HepG2 (cell line): ENCODE measurements around the gene SLC2A8. TPM values are rescaled to one million over a fixed set of nuclear protein-coding genes. Genes with fewer than 3 reads are reported as not detected.
A peak's percentile ranks its signal among the peaks of the same experiment; 100 is the strongest.

ENCODE experiments used
- ATAC-seq: fragments of 200-7000 bp; cut with Tn5 transposase; 3 replicates; pipeline ENCODE4 v1.9.1; 2020; ENCODE audit warnings: mild to moderate bottlenecking, moderate library complexity
- BruUV-seq: library from RNA; stranded (reverse); fragments of 400-500 nt; replicated peaks from 2 replicates; lab custom pipeline; 2021; lab: Mats Ljungman, UMichigan
- CTCF ChIA-PET: fragments of 300-600 bp; formaldehyde crosslinking; extraction: SDS; loops from one replicate; lab custom pipeline; 2021; ENCODE audit warnings: low total read pairs, inconsistent platforms, low intra/inter-chr PET ratio; lab: Yijun Ruan, JAX
- POLR2A ChIA-PET: fragments of 350-600 bp; sonication (Branson Sonifier 250); formaldehyde crosslinking; loops from one replicate; lab custom pipeline; 2020; ENCODE audit warnings: antibody characterized with exemption, inconsistent platforms; lab: Yijun Ruan, JAX
- DNase-seq: peaks from one replicate; pipeline ENCODE4 v3.0.0-alpha.2; 2015; ENCODE audit warnings: low spot score
- FAIRE-seq: peaks from 3 replicates; lab custom pipeline; 2011; peaks lifted over from hg19 to GRCh38; lab: Jason Lieb, UNC
- H2AFZ ChIP-seq: one replicate; pipeline ENCODE4 v1.6.1; 2011; ENCODE audit warnings: low read length, inconsistent platforms
- H3K27ac ChIP-seq: fragments of 300-600 bp; 3 replicates; pipeline ENCODE4 v1.8.0; 2011; ENCODE audit warnings: mixed run types, mild to moderate bottlenecking, mixed read lengths, low read length, inconsistent platforms; ENCODE audit not compliant: insufficient read depth; ENCODE audit errors: extremely low read length
- H3K27me3 ChIP-seq, 2 experiments: fragments of 200-600 bp in 1 of 2; 2 replicates in 1 of 2; 3 replicates in 1 of 2; pipeline versions ENCODE4 v1.6.0 to v1.8.0; 2011; ENCODE audit warnings: low read length in 2 of 2, mild to moderate bottlenecking in 2 of 2, moderate library complexity in 2 of 2, inconsistent platforms in 1 of 2; ENCODE audit not compliant: insufficient read depth in 2 of 2, control insufficient read depth in 1 of 2
- H3K36me3 ChIP-seq, 2 experiments: fragments of 200-600 bp in 1 of 2; replicated peaks in 1 of 2; 2 replicates in 1 of 2; 3 replicates in 1 of 2; pipeline versions ENCODE4 v1.5.1 to v1.8.0; 2011; ENCODE audit warnings: low read length in 2 of 2, inconsistent platforms in 1 of 2; ENCODE audit not compliant: insufficient read depth in 2 of 2, control insufficient read depth in 1 of 2
- H3K4me1 ChIP-seq: 2 replicates; pipeline ENCODE4 v1.5.1; 2012; ENCODE audit warnings: low read length, inconsistent platforms; ENCODE audit not compliant: insufficient read depth
- H3K4me2 ChIP-seq: 2 replicates; pipeline ENCODE4 v1.6.0; 2011; ENCODE audit warnings: low read depth, low read length, inconsistent platforms
- H3K4me3 ChIP-seq, 3 experiments: fragments of 200-600 bp in 1 of 3; sonication (generic), shearing (Covaris generic) in 1 of 3; replicated peaks in 1 of 3; 2 replicates each; pipeline ENCODE4 v1.5.1; 2011 to 2016; ENCODE audit warnings: low read length in 3 of 3, inconsistent platforms in 2 of 3, low read depth in 2 of 3, mild to moderate bottlenecking in 2 of 3, control low read depth in 1 of 3, mixed read lengths in 1 of 3; ENCODE audit not compliant: insufficient read depth in 1 of 3
- H3K79me2 ChIP-seq: one replicate; pipeline ENCODE4 v1.6.1; 2011; ENCODE audit warnings: low read length, inconsistent platforms; ENCODE audit not compliant: insufficient read depth
- H3K9ac ChIP-seq: 2 replicates; pipeline ENCODE4 v1.6.0; 2011; ENCODE audit warnings: mild to moderate bottlenecking, low read depth, low read length, inconsistent platforms; ENCODE audit not compliant: insufficient read depth
- H3K9me3 ChIP-seq: 2 replicates; pipeline ENCODE4 v1.5.1; 2012; ENCODE audit warnings: mild to moderate bottlenecking, low read length
- H4K20me1 ChIP-seq: 2 replicates; pipeline ENCODE4 v1.6.0; 2011; ENCODE audit warnings: inconsistent platforms, mild to moderate bottlenecking, low read length, moderate library complexity; ENCODE audit not compliant: insufficient read depth
- ATF5 ChIP-seq: sonication (generic); formaldehyde crosslinking; IDR thresholded peaks from 2 replicates; pipeline ENCODE4 v1.4.0; 2020; ENCODE audit warnings: mild to moderate bottlenecking, low read depth, missing genetic modification reagents
- BORCS8-MEF2B ChIP-seq: sonication (generic); formaldehyde crosslinking; IDR thresholded peaks from 2 replicates; pipeline ENCODE4 v1.8.0; 2022; ENCODE audit warnings: mild to moderate bottlenecking, missing genetic modification reagents
- ELF4 ChIP-seq: sonication (generic); formaldehyde crosslinking; IDR thresholded peaks from 2 replicates; pipeline ENCODE4 v1.5.0; 2020; ENCODE audit warnings: missing genetic modification reagents, mild to moderate bottlenecking, moderate library complexity, borderline replicate concordance
- GATA4 ChIP-seq: sonication (generic); IDR thresholded peaks from 2 replicates; pipeline ENCODE4 v1.6.1; 2016; ENCODE audit warnings: antibody characterized with exemption, low read depth, borderline replicate concordance
- GATAD2A ChIP-seq: IDR thresholded peaks from 2 replicates; pipeline ENCODE4 v1.6.1; 2016
- GFI1 ChIP-seq: sonication (generic); formaldehyde crosslinking; IDR thresholded peaks from 2 replicates; pipeline ENCODE4 v1.5.0; 2020; ENCODE audit warnings: missing genetic modification reagents, mild to moderate bottlenecking, borderline replicate concordance
- HIVEP1 ChIP-seq: sonication (generic); formaldehyde crosslinking; IDR thresholded peaks from 2 replicates; pipeline ENCODE4 v1.4.0; 2020; ENCODE audit warnings: mild to moderate bottlenecking, missing genetic modification reagents
- HOMEZ ChIP-seq: IDR thresholded peaks from 2 replicates; pipeline ENCODE4 v1.6.1; 2016; ENCODE audit warnings: low read depth
- KDM1A ChIP-seq: IDR thresholded peaks from 2 replicates; pipeline ENCODE4 v1.6.1; 2016; ENCODE audit warnings: missing compliant biosample characterization
- KLF13 ChIP-seq: sonication (generic); formaldehyde crosslinking; IDR thresholded peaks from 2 replicates; pipeline ENCODE4 v1.4.0; 2020; ENCODE audit warnings: mild to moderate bottlenecking, missing genetic modification reagents
- KMT2B ChIP-seq: IDR thresholded peaks from 2 replicates; pipeline ENCODE4 v1.6.1; 2016; ENCODE audit warnings: missing genetic modification reagents, missing compliant biosample characterization
- TFDP2 ChIP-seq: sonication (generic); formaldehyde crosslinking; IDR thresholded peaks from 2 replicates; pipeline ENCODE4 v1.4.0; 2020; ENCODE audit warnings: missing genetic modification reagents
- TOE1 ChIP-seq: sonication (generic); formaldehyde crosslinking; IDR thresholded peaks from 2 replicates; pipeline ENCODE4 v1.4.0; 2020; ENCODE audit warnings: mild to moderate bottlenecking, missing genetic modification reagents
- XRCC5 ChIP-seq: fragments of 200-400 bp; formaldehyde crosslinking; optimal IDR thresholded peaks from 2 replicates; pipeline ENCODE3; 2017; ENCODE audit warnings: mild to moderate bottlenecking, low read length
- ZBTB42 ChIP-seq: sonication (generic); formaldehyde crosslinking; IDR thresholded peaks from 2 replicates; pipeline ENCODE4 v1.5.0; 2020; ENCODE audit warnings: mild to moderate bottlenecking, missing genetic modification reagents
- ZBTB7B ChIP-seq: sonication (generic); formaldehyde crosslinking; IDR thresholded peaks from 2 replicates; pipeline ENCODE4 v1.4.0; 2020; ENCODE audit warnings: missing genetic modification reagents
- ZFP82 ChIP-seq: sonication (generic); formaldehyde crosslinking; IDR thresholded peaks from 2 replicates; pipeline ENCODE4 v1.5.1; 2020; ENCODE audit warnings: mild to moderate bottlenecking, missing genetic modification reagents, borderline replicate concordance
- ZNF121 ChIP-seq: sonication (generic); formaldehyde crosslinking; IDR thresholded peaks from 2 replicates; pipeline ENCODE4 v1.5.0; 2020; ENCODE audit warnings: mild to moderate bottlenecking, missing genetic modification reagents
- ZNF296 ChIP-seq: sonication (generic); formaldehyde crosslinking; conservative IDR thresholded peaks from 2 replicates; pipeline ENCODE4 v1.5.0; 2020; ENCODE audit warnings: mild to moderate bottlenecking, missing genetic modification reagents
- ZNF441 ChIP-seq: sonication (generic); formaldehyde crosslinking; IDR thresholded peaks from 2 replicates; pipeline ENCODE4 v1.7.0; 2021; ENCODE audit warnings: missing genetic modification reagents, borderline replicate concordance
- ZNF879 ChIP-seq: sonication (generic); formaldehyde crosslinking; IDR thresholded peaks from 2 replicates; pipeline ENCODE4 v1.8.1; 2023; ENCODE audit warnings: missing genetic modification reagents
- WGBS: methylation state at CpG from one replicate; pipeline ENCODE4 v1.1.6; 2017; ENCODE audit warnings: low lambda C conversion rate; 5-methylcytosine and 5-hydroxymethylcytosine counted together
- in situ Hi-C: cut with HindIII; loops from 2 replicates; pipeline ENCODE4 v1.10.0; 2017; ENCODE audit warnings: low pct_unique_long_range_greater_than_20kb; ENCODE audit not compliant: extremely low pct_ligation_motif_present
- intact Hi-C: fragments of 100-400 bp; cut with micrococcal nuclease; formaldehyde crosslinking; loops from one replicate; pipeline ENCODE4 v1.10.0; 2022; ENCODE audit not compliant: unreplicated experiment
- polyA plus RNA-seq, 8 experiments: library from polyadenylated mRNA; depleted of rRNA in 3 of 8; stranded (reverse) in 7 of 8; unstranded in 1 of 8; fragments of >200 nt; fragmentation: Illumina TruSeq in 4 of 8; extraction: Trizol in 4 of 8; gene quantifications; 2 replicates each; pipeline versions ENCODE4 v1.2.1 to v1.2.3, GENCODE V29; 2011 to 2016; ENCODE audit warnings: low read depth in 4 of 8, missing spikeins in 1 of 8, mixed read lengths in 1 of 8; ENCODE audit not compliant: insufficient read depth in 1 of 8
- total RNA-seq, 5 experiments: library from RNA; depleted of rRNA; stranded (reverse); fragments of >200 nt; fragmentation: Illumina TruSeq; extraction: Trizol; gene quantifications; 2 replicates each; pipeline ENCODE4 v1.2.3, GENCODE V29; 2016; ENCODE audit warnings: low read depth in 1 of 5

Gene SLC2A8
- total and polyA plus RNA-seq, 2 of the 13 experiments (the other 11 are each of a cell fraction or from before 2014, with no cell fraction given), result 22.6 to 48.6 TPM

- no peak for TF ChIP-seq TFDP2 (CRISPR knock-in tag)
Measured at GRCh38 chr9:127390248-127390545, 6.8 kb upstream of the SLC2A8 start (continued).

- CTCF ChIA-PET, result no interaction called here
- Histone ChIP-seq H3K4me2 (peak overlapping the region; percentile 86), H3K4me1 (peaks cover 83% of the 10 kb centered on the region), H3K4me3 (peak overlapping the region in 1 of 3 experiments; percentile 15; a peak in 1 of 6 replicates), H3K27ac (peak overlapping the region; percentile 92), H3K36me3 (no peaks in the 10 kb centered on the region), H3K9ac (peak overlapping the region; percentile 77), H3K27me3 (no peaks in the 10 kb centered on the region), H3K79me2 (no peaks in the 10 kb centered on the region), H4K20me1 (no peaks in the 10 kb centered on the region), H2AFZ (no peak overlapping the region), H3K9me3 (no peaks in the 10 kb centered on the region)
- intact Hi-C loops (loop anchor here (5.0 to 10.0 kb wide), 2 partner anchors 46 to 62 kb away; partner anchors contain the start of genes LRSAM1 and RPL12), in situ Hi-C loops (no loop called here)
- POLR2A ChIA-PET, result interaction anchor here (0.6 to 4.6 kb wide), 3 partner anchors 8 to 59 kb away, joined by 3 to 159 read pairs (median 23); partner anchors contain the start of genes SLC2A8 and ZNF79
- FAIRE-seq, result no peak
- no TSS peak for BruUV-seq
- peak; percentile 93 for DNase-seq
- WGBS, result 0% methylated on average over 5 of the region's 5 CpGs
- peak; percentile 63 for ATAC-seq
- no peak for TF ChIP-seq ZFP82 (CRISPR knock-in tag)
- peak; percentile 81; the same call in 1 of the 2 replicates for TF ChIP-seq ELF4 (CRISPR knock-in tag)
- TF ChIP-seq GATA4, result peak; percentile 76
- TF ChIP-seq ZNF441, result no peak
- TF ChIP-seq TOE1 (CRISPR knock-in tag), result no peak
- 0 out of 2 replicates have a peak, but pooled peaks have one; percentile 18 for TF ChIP-seq BORCS8-MEF2B
- no peak for TF ChIP-seq ATF5 (CRISPR knock-in tag)
- no peak for TF ChIP-seq KLF13 (CRISPR knock-in tag)
- TF ChIP-seq GFI1 (CRISPR knock-in tag), result peak; percentile 98
- no peak for TF ChIP-seq ZNF879 (CRISPR knock-in tag)
- no peak for TF ChIP-seq ZBTB42 (CRISPR knock-in tag)
- peak; percentile 93 for TF ChIP-seq ZBTB7B (CRISPR knock-in tag)
- peak; percentile 38; the same call in 1 of the 2 replicates for TF ChIP-seq KMT2B (CRISPR knock-in tag)
- peak; percentile 76 for TF ChIP-seq XRCC5
- 0 out of 2 replicates have a peak, but pooled peaks have one; percentile 16 for TF ChIP-seq ZNF121 (CRISPR knock-in tag)
- TF ChIP-seq HIVEP1 (CRISPR knock-in tag), result peak; percentile 58; the same call in 1 of the 2 replicates
- TF ChIP-seq HOMEZ, result peak; percentile 81
- peak; percentile 63; the same call in 1 of the 2 replicates for TF ChIP-seq KDM1A (CRISPR knock-in tag)
- TF ChIP-seq GATAD2A, result peak; percentile 98
- 0 out of 2 replicates have a peak, but pooled peaks have one; percentile 55 for TF ChIP-seq ZNF296 (CRISPR knock-in tag)
Measured at GRCh38 chr9:127390563-127390962, 6.4 kb upstream of the SLC2A8 start.
